ENCODE data around the gene RUNDC1. TPM values are rescaled to one million over a fixed set of nuclear protein-coding genes. Genes with fewer than 3 reads are reported as not detected.
"Not testable (repeated sequence)": the region's sequence is repeated elsewhere in the genome, so short reads cannot be mapped to it uniquely, and the experiment has no call there.

RUNDC1 gene
- total RNA-seq, 2 experiments from 2014 or later: 16.2 to 16.8 TPM

- H3K27me3 Mint-ChIP-seq (ENCODE audit: low read depth); POLR2A ChIA-PET; CTCF ChIA-PET; DNase-seq; H3K27ac Mint-ChIP-seq; H3K9me3 Mint-ChIP-seq (ENCODE audit: insufficient read depth); ATAC-seq; H3K4me3 Mint-ChIP-seq: not testable (repeated sequence)
- peaks cover 12% of the 10 kb centered on the region for H3K4me1 Mint-ChIP-seq (ENCODE audit: low read depth)
- peaks cover 55% of the 10 kb centered on the region for H3K36me3 Mint-ChIP-seq (ENCODE audit: low read depth)
Observed at GRCh38 chr17:42993913-42994312, 13.5 kb downstream of the RUNDC1 start.

- Mint-ChIP-seq H3K4me1 (ENCODE audit: low read depth) (peaks cover 32% of the 10 kb centered on the region), H3K27ac (peak overlapping the region; percentile 99), H3K4me3 (peak overlapping the region; percentile 96), H3K27me3 (ENCODE audit: low read depth) (no peaks in the 10 kb centered on the region), H3K9me3 (ENCODE audit: insufficient read depth) (no peaks in the 10 kb centered on the region), H3K36me3 (ENCODE audit: low read depth) (peaks cover 57% of the 10 kb centered on the region)
- ChIA-PET CTCF (interaction anchor here (0.7 to 3.3 kb wide), 28 partner anchors 10 to 486 kb away, joined by 3 to 37 read pairs (median 5); partner anchors contain the start of genes AOC2, BECN1, BRCA1 and DHX8), POLR2A (interaction anchor here (0.5 to 3.5 kb wide), 28 partner anchors 8 to 486 kb away, joined by 3 to 65 read pairs (median 6); partner anchors contain the start of genes AARSD1, BECN1, BRCA1 and DHX8)
- no peak for ATAC-seq
- no peak for DNase-seq
Observed at GRCh38 chr17:42997390-42997983, 17.1 kb downstream of the RUNDC1 start.

- peak within 1 kb of the TSS; percentile 96 for H3K4me3 Mint-ChIP-seq
- ATAC-seq (peak; percentile 99), DNase-seq (peak; percentile 99)
- POLR2A ChIA-PET: interaction anchor here (0.5 to 3.5 kb wide), 32 partner anchors 9 to 486 kb away, joined by 3 to 65 read pairs (median 6); partner anchors contain the start of genes AARSD1, BECN1, BRCA1 and DHX8
- H3K36me3 Mint-ChIP-seq (ENCODE audit: low read depth): peaks cover 57% of the 10 kb centered on the region
- H3K4me1 Mint-ChIP-seq (ENCODE audit: low read depth): peaks cover 32% of the 10 kb centered on the region
- H3K27me3 Mint-ChIP-seq (ENCODE audit: low read depth): no peaks in the 10 kb centered on the region
- H3K9me3 Mint-ChIP-seq (ENCODE audit: insufficient read depth): no peaks in the 10 kb centered on the region
- CTCF ChIA-PET: interaction anchor here (0.7 to 3.3 kb wide), 30 partner anchors 9 to 485 kb away, joined by 3 to 37 read pairs (median 4); partner anchors contain the start of genes AOC2, BECN1, BRCA1 and DHX8
- H3K27ac Mint-ChIP-seq: peak within 1 kb of the TSS; percentile 99
Observed at GRCh38 chr17:42997984-42998938, 17.9 kb downstream of the RUNDC1 start, which contains the start of gene RPL27. Gene RPL27 (plus strand): TSS chr17:42998419. CDS start chr17:42998751, 332 bp downstream.

- ChIA-PET CTCF (interaction anchor here (0.9 to 3.3 kb wide), 7 partner anchors 8 to 485 kb away, joined by 3 to 37 read pairs (median 10); partner anchors contain the start of genes AOC2, BECN1, DHX8 and IFI35), POLR2A (interaction anchor here (0.6 to 3.5 kb wide), 21 partner anchors 10 to 485 kb away, joined by 4 to 65 read pairs (median 12); partner anchors contain the start of genes AARSD1, BECN1, BRCA1 and DHX8)
- no peaks in the 10 kb centered on the region for H3K27me3 Mint-ChIP-seq (ENCODE audit: low read depth)
- peaks cover 32% of the 10 kb centered on the region for H3K4me1 Mint-ChIP-seq (ENCODE audit: low read depth)
- H3K4me3 Mint-ChIP-seq: peak overlapping the region; percentile 96
- peak overlapping the region; percentile 99 for H3K27ac Mint-ChIP-seq
- no peak for ATAC-seq
- no peaks in the 10 kb centered on the region for H3K9me3 Mint-ChIP-seq (ENCODE audit: insufficient read depth)
- DNase-seq: no peak
- peaks cover 61% of the 10 kb centered on the region for H3K36me3 Mint-ChIP-seq (ENCODE audit: low read depth)
Observed at GRCh38 chr17:42999003-42999525, 18.7 kb downstream of the RUNDC1 start.

GRCh38 chr17:43000894-43001293 is 20.5 kb downstream of the RUNDC1 start:
- peaks cover 32% of the 10 kb centered on the region for H3K4me1 Mint-ChIP-seq (ENCODE audit: low read depth)
- H3K4me3 Mint-ChIP-seq; H3K9me3 Mint-ChIP-seq (ENCODE audit: insufficient read depth); H3K27me3 Mint-ChIP-seq (ENCODE audit: low read depth); POLR2A ChIA-PET; DNase-seq; CTCF ChIA-PET; ATAC-seq: not testable (repeated sequence)
- H3K36me3 Mint-ChIP-seq (ENCODE audit: low read depth): peaks cover 57% of the 10 kb centered on the region
- peak overlapping the region; percentile 25 for H3K27ac Mint-ChIP-seq

GRCh38 chr17:43003542-43004172 is 23.3 kb downstream of the RUNDC1 start:
- no peak for ATAC-seq
- Mint-ChIP-seq H3K4me1 (ENCODE audit: low read depth) (peaks cover 28% of the 10 kb centered on the region), H3K36me3 (ENCODE audit: low read depth) (peaks cover 64% of the 10 kb centered on the region), H3K27me3 (ENCODE audit: low read depth) (no peaks in the 10 kb centered on the region), H3K4me3 (no peak overlapping the region), H3K9me3 (ENCODE audit: insufficient read depth) (no peaks in the 10 kb centered on the region), H3K27ac (peak overlapping the region; percentile 61)
- no peak for DNase-seq
- CTCF ChIA-PET: no interaction called here
- POLR2A ChIA-PET: no interaction called here

- ATAC-seq: peak; percentile 97
- ChIA-PET POLR2A (interaction anchor here (0.5 to 5.7 kb wide), 8 partner anchors 8 to 308 kb away, joined by 3 to 65 read pairs (median 4); partner anchors contain the start of gene RPL27), CTCF (interaction anchor here (1.1 to 3.8 kb wide), 2 partner anchors 9 to 18 kb away, joined by 3 to 37 read pairs; partner anchors contain the start of gene RPL27)
- Mint-ChIP-seq H3K4me1 (ENCODE audit: low read depth) (peaks cover 22% of the 10 kb centered on the region), H3K4me3 (peak within 1 kb of the TSS; percentile 100), H3K27ac (peak within 1 kb of the TSS; percentile 100), H3K27me3 (ENCODE audit: low read depth) (no peaks in the 10 kb centered on the region), H3K36me3 (ENCODE audit: low read depth) (peaks cover 53% of the 10 kb centered on the region), H3K9me3 (ENCODE audit: insufficient read depth) (no peaks in the 10 kb centered on the region)
- DNase-seq: peak; percentile 94
Observed at GRCh38 chr17:43006639-43007551, 26.5 kb downstream of the RUNDC1 start, which contains the start of gene IFI35. Gene IFI35 (plus strand): TSS chr17:43006784. CDS start chr17:43006948, 164 bp downstream.

- H3K9me3 Mint-ChIP-seq (ENCODE audit: insufficient read depth): no peaks in the 10 kb centered on the region
- ChIA-PET POLR2A (interaction anchor here (0.9 to 5.7 kb wide), 2 partner anchors 13 to 14 kb away, joined by 4 to 65 read pairs; partner anchors contain the start of gene RPL27), CTCF (interaction anchor here (1.4 kb wide), 1 partner anchor 15 kb away, joined by 3 read pairs; no protein-coding TSS in a partner anchor)
- peak overlapping the region; percentile 47 for H3K27ac Mint-ChIP-seq
- H3K4me3 Mint-ChIP-seq: no peak overlapping the region
- ATAC-seq (no peak), DNase-seq (no peak)
- no peaks in the 10 kb centered on the region for H3K27me3 Mint-ChIP-seq (ENCODE audit: low read depth)
- H3K36me3 Mint-ChIP-seq (ENCODE audit: low read depth): peaks cover 52% of the 10 kb centered on the region
- H3K4me1 Mint-ChIP-seq (ENCODE audit: low read depth): peaks cover 27% of the 10 kb centered on the region
Observed at GRCh38 chr17:43010667-43011308, 30.4 kb downstream of the RUNDC1 start.

GRCh38 chr17:43011728-43012472 is 31.5 kb downstream of the RUNDC1 start:
- ChIA-PET CTCF (no interaction called here), POLR2A (interaction anchor here (0.6 to 2.2 kb wide), 5 partner anchors 12 to 900 kb away, joined by 3 to 14 read pairs (median 3); partner anchors contain the start of genes RPL27 and TMEM106A)
- Mint-ChIP-seq H3K4me1 (ENCODE audit: low read depth) (peaks cover 23% of the 10 kb centered on the region), H3K4me3 (no peak overlapping the region), H3K9me3 (ENCODE audit: insufficient read depth) (no peaks in the 10 kb centered on the region), H3K27ac (peak overlapping the region; percentile 22), H3K27me3 (ENCODE audit: low read depth) (no peaks in the 10 kb centered on the region), H3K36me3 (ENCODE audit: low read depth) (peaks cover 46% of the 10 kb centered on the region)
- ATAC-seq (no peak), DNase-seq (no peak)
